Bronchial epithelial cell (primary cell): ENCODE results near the gene KRT32. TPM values are rescaled to one million over a fixed set of nuclear protein-coding genes. Genes with fewer than 3 reads are reported as not detected.

Experiments used
- DNase-seq: peaks from one replicate; pipeline ENCODE4 v3.0.0-alpha.2; 2010; ENCODE audit warnings: low read depth
- FAIRE-seq: peaks from 2 replicates; lab custom pipeline; 2011; peaks lifted over from hg19 to GRCh38; lab: Jason Lieb, UNC
- H3K27me3 ChIP-seq: 2 replicates; pipeline ENCODE4 v1.5.1; 2011; ENCODE audit warnings: low read length; ENCODE audit not compliant: control insufficient read depth, insufficient read depth
- H3K36me3 ChIP-seq: 2 replicates; pipeline ENCODE4 v1.5.1; 2011; ENCODE audit warnings: low read length; ENCODE audit not compliant: control insufficient read depth, insufficient read depth
- H3K4me3 ChIP-seq: 2 replicates; pipeline ENCODE4 v1.5.1; 2011; ENCODE audit warnings: mild to moderate bottlenecking, low read depth, low read length, control low read depth
- CTCF ChIP-seq: IDR thresholded peaks from 2 replicates; pipeline ENCODE4 v1.5.1; 2011; ENCODE audit warnings: mild to moderate bottlenecking, moderate library complexity, low read length, control low read depth, inconsistent platforms; ENCODE audit not compliant: insufficient read depth, severe bottlenecking
- total RNA-seq: library from RNA; depleted of rRNA; stranded (reverse); fragments of >200 nt; gene quantifications from 2 replicates; pipeline ENCODE4 v1.2.1, GENCODE V29; 2014

KRT32 gene
- total RNA-seq, 1 donor from 2014 or later, result not detected

GRCh38 chr17:41490000-41490990, 23.1 kb upstream of the KRT32 start:
- H3K4me3 ChIP-seq, result no peak overlapping the region
- no peaks in the 10 kb centered on the region for H3K27me3 ChIP-seq
- TF ChIP-seq CTCF, result no peak
- H3K36me3 ChIP-seq, result no peaks in the 10 kb centered on the region
- DNase-seq (no peak), FAIRE-seq (peak; percentile 7)

GRCh38 chr17:41489531-41489930, 22.3 kb upstream of the KRT32 start, which contains the start of gene KRT36:
Gene KRT36, minus strand, starts transcription at chr17:41489910. Its CDS starts 46 bp downstream, at chr17:41489864.
- H3K36me3 ChIP-seq, result no peaks in the 10 kb centered on the region
- H3K4me3 ChIP-seq, result no peak within 1 kb of the TSS
- TF ChIP-seq CTCF, result no peak
- DNase-seq (no peak), FAIRE-seq (no peak)
- no peaks in the 10 kb centered on the region for H3K27me3 ChIP-seq

GRCh38 chr17:41486809-41487530, 19.8 kb upstream of the KRT32 start:
- no peaks in the 10 kb centered on the region for H3K27me3 ChIP-seq
- TF ChIP-seq CTCF, result peak; percentile 42
- no peaks in the 10 kb centered on the region for H3K36me3 ChIP-seq
- no peak for FAIRE-seq
- H3K4me3 ChIP-seq, result no peak overlapping the region
- DNase-seq, result no peak

DNA sequence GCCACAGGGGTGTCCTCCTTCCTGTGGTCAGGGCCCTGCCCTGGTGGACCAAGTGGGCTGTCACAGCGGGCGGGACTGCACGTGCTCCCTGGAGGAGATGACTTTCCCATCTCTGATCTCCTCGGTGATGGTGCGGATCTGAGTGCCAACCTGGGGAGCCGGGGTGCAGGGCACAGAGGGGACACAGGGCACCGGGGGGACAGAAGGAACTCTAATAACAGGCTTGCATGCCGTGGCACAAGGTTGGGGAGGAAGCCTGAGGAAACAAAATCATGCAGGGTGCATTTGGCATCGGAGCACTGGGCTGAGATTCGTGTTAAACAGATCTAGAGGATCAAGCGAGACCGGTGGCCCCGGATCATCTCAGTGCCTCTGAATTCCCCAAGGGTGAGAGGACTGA, 19.1 kb upstream of the KRT32 start:
- no peak for TF ChIP-seq CTCF
- DNase-seq, result no peak
- H3K27me3 ChIP-seq, result no peaks in the 10 kb centered on the region
- H3K36me3 ChIP-seq, result no peaks in the 10 kb centered on the region
- no peak for FAIRE-seq
- no peak overlapping the region for H3K4me3 ChIP-seq

- no peak for TF ChIP-seq CTCF
- no peak overlapping the region for H3K4me3 ChIP-seq
- no peaks in the 10 kb centered on the region for H3K27me3 ChIP-seq
- FAIRE-seq (peak; percentile 36), DNase-seq (no peak)
- no peaks in the 10 kb centered on the region for H3K36me3 ChIP-seq
These were observed 18.0 kb upstream of the KRT32 start for GRCh38 chr17:41484920-41485904.
